ENCODE measurements around the gene KLKB1. TPM values are rescaled to one million over a fixed set of nuclear protein-coding genes. Genes with fewer than 3 reads are reported as not detected.

Gene KLKB1
- polyA plus RNA-seq, 3 donors, result 1.3 to 1.9 (median 1.5) TPM

GRCh38 chr4:186297013-186297645 lies 69.8 kb downstream of the KLKB1 start:
- peak in 10 of 11 donors; percentile 31 to 65 (median 47) for DNase-seq (ENCODE audit: extremely low read depth in 1 of 11, low read depth in 9 of 11, low spot score in 4 of 11)

GRCh38 chr4:186298031-186298647 lies 70.8 kb downstream of the KLKB1 start:
- no peak for DNase-seq (ENCODE audit: extremely low read depth in 1 of 11, low read depth in 9 of 11, low spot score in 4 of 11)

- no peak for DNase-seq (ENCODE audit: extremely low read depth in 1 of 11, low read depth in 9 of 11, low spot score in 4 of 11)
Measured at GRCh38 chr4:186299291-186299690, 72.0 kb downstream of the KLKB1 start.

GRCh38 chr4:186300659-186301390 lies 73.5 kb downstream of the KLKB1 start:
- no peak for DNase-seq (ENCODE audit: extremely low read depth in 1 of 11, low read depth in 9 of 11, low spot score in 4 of 11)

- no peak for DNase-seq (ENCODE audit: extremely low read depth in 1 of 11, low read depth in 9 of 11, low spot score in 4 of 11)
Measured at GRCh38 chr4:186304216-186304615, 76.9 kb downstream of the KLKB1 start.

GRCh38 chr4:186304866-186305505 lies 77.7 kb downstream of the KLKB1 start:
- no peak for DNase-seq (ENCODE audit: extremely low read depth in 1 of 11, low read depth in 9 of 11, low spot score in 4 of 11)

- DNase-seq (ENCODE audit: extremely low read depth in 1 of 11, low read depth in 9 of 11, low spot score in 4 of 11), result no peak
Measured at GRCh38 chr4:186307497-186307896, 80.2 kb downstream of the KLKB1 start.

- no peak for DNase-seq (ENCODE audit: extremely low read depth in 1 of 11, low read depth in 9 of 11, low spot score in 4 of 11)
Measured at GRCh38 chr4:186307916-186308315, 80.6 kb downstream of the KLKB1 start.

Other genes starting within 250 kb of the KLKB1 start
- gene TLR3, start 158.4 kb upstream of the KLKB1 start, polyA plus RNA-seq (ENCODE audit: insufficient read length in 3 of 3), result 10 to 100 TPM in 2 of 3 donors, 1 to 10 TPM in 1; 8.6 to 15.9 (median 12.1) TPM
- 10 to 100 TPM; 42.5 to 66.7 (median 47.9) TPM for gene FAM149A, start 122.8 kb upstream of the KLKB1 start, polyA plus RNA-seq (ENCODE audit: insufficient read length in 3 of 3)
- 10 to 100 TPM; 20.5 to 26.6 (median 21.2) TPM for gene CYP4V2, start 35.9 kb upstream of the KLKB1 start, polyA plus RNA-seq (ENCODE audit: insufficient read length in 3 of 3)
- gene F11, start 38.7 kb downstream of the KLKB1 start, polyA plus RNA-seq (ENCODE audit: insufficient read length in 3 of 3), result 1 to 10 TPM; 1.9 to 5.1 (median 4.1) TPM